GM12801 (cell line): ENCODE data around the gene SRMS.

Source experiments
- TF ChIP-seq, protein P1 (sequence below): IDR thresholded peaks from one replicate; pipeline ENCODE4 v1.5.1; 2011; ENCODE audit warnings: control low read depth; ENCODE audit not compliant: insufficient read length; ENCODE audit errors: extremely low read depth

SRMS gene

GRCh38 chr20:63560856-63561609, 13.5 kb upstream of the SRMS start:
- TF ChIP-seq, protein P1, sequence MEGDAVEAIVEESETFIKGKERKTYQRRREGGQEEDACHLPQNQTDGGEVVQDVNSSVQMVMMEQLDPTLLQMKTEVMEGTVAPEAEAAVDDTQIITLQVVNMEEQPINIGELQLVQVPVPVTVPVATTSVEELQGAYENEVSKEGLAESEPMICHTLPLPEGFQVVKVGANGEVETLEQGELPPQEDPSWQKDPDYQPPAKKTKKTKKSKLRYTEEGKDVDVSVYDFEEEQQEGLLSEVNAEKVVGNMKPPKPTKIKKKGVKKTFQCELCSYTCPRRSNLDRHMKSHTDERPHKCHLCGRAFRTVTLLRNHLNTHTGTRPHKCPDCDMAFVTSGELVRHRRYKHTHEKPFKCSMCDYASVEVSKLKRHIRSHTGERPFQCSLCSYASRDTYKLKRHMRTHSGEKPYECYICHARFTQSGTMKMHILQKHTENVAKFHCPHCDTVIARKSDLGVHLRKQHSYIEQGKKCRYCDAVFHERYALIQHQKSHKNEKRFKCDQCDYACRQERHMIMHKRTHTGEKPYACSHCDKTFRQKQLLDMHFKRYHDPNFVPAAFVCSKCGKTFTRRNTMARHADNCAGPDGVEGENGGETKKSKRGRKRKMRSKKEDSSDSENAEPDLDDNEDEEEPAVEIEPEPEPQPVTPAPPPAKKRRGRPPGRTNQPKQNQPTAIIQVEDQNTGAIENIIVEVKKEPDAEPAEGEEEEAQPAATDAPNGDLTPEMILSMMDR = no peak

- TF ChIP-seq, protein P1 = no peak
These were observed 12.8 kb upstream of the SRMS start for GRCh38 chr20:63560333-63560805.

DNA sequence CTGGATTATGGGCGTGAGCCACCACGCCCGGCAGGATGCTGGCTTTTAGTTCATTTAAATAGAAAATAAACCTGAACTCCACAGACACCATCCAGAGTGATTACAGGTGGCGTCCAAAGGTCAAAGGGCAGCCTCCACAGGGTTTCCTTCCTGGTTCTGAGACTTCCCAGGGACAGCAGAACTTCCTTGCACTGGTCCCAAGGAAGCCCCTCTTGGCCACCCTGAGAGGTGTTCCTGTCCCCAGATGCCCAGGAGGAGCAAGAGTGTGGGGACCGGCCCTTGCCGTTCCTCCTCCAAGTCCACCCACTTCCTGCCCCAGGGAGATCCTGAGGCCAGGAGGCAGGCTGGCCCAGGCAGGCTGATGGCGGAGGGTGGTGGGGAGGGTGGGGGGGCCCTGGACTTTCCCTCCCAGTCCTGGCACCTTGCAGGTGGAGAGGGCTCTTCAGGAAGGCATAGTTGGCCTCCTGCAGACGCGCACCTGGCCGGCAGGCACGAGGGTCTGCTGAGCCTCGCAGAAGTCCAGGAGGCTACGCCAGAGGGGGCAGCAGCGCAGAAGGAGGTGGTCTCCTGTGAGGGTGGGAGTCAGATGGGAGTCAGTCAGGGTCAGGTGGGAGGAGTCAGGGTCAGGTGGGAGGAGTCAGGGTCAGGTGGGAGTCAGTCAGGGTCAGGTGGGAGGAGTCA, 11.4 kb upstream of the SRMS start:
- TF ChIP-seq, protein P1 = no peak

DNA sequence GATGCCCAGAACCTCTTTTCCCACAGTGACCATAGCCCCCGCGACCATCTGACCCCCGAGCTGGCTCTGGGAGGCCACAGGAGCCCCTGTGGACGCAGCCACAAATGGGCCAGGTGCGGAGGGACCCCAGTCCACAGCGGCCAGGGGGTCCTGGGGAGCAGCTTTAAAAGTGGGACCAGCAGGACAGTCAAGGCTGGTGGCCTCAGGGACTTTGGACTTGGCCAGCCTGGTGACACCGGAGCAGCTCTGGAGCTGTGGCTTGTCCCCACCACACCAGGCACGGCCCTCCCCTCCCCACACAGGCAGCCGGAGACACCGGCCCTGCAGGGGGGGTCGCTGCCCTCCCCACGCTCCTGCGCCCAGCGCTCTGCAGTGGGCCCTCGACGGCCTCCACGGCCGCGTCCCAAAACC, 9.9 kb upstream of the SRMS start:
- TF ChIP-seq, protein P1 = no peak

DNA sequence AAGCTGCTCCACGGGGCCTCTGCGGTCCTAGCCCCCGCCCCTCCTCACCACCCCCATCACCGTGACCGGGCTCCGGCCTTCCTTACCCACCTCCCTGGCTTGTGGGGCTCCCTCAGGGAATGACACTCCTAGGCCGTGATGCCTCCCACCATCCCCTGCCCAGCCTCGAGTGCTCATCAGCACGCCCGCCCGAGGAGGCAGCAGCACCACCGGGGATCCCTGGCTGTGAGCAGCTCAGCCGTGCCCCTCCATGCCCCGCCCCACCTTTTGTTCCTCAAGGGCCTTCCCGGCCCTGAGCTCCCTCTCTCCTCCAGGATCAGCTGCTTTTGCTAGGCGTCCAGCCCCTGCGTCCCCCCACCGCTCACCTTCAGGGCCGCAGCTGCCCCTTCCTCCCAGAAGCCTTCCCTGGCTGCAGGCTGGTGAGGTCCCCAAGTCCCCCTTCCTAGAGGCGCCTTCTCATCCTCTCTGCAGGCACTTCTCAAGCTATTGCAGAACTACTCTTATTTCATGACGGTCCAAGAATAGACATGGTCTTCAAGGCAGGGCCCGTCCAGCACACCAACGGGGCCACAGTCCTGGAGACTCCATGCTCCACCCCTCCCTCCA, 9.4 kb upstream of the SRMS start:
- TF ChIP-seq, protein P1 = no peak

GRCh38 chr20:63555661-63556381, 8.3 kb upstream of the SRMS start:
- TF ChIP-seq, protein P1 = no peak
